Anterior cingulate cortex (tissue), 58 donors: Measurements from ENCODE around the gene SLC25A42.
"Not testable (repeated sequence)": the region's sequence is repeated elsewhere in the genome, so short reads cannot be mapped to it uniquely, and the experiment has no call there.

Source experiments
- DNase-seq, 58 donors: peaks; one replicate each; lab custom pipeline; 2025; lab: John Stamatoyannopoulos, UW

Gene SLC25A42

DNA sequence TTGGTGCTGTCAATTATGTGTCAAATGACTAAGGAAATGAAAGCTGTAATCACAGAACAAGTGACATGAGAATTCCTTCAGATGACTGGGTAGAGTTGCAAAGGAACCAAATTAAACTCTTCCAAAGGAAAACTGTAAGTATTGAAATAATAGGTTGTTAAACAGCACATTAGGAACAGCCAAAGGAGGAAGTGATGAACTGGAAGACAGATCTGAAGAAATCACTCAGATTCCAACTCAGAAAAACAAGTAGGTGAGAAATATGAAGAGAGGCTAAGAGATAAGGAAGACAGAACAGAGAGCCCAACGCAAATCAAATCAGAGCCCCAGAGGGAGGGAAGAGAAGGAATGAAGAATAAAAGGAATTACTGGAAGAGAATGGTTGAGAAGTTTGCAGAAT, 59.1 kb downstream of the SLC25A42 start:
- no peak for DNase-seq

DNA sequence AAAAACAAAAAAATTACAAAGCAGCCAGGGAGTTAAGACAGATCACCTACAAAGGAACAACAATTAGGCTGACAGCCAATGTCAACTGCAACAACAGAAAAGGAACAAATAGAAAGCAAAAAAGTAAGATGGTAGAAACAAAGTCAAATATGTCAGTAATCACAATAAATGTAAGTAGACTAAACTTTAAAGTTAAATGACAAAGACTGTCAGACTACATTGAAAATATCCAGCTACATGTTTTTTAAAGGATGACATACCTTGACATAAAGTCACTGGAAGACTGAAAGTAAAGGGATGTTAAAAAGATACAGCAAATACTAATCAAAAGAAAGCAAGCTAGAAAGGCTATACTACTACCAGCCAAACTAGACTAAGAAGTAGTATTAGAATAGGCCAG, 59.6 kb downstream of the SLC25A42 start:
- no peak for DNase-seq

DNA sequence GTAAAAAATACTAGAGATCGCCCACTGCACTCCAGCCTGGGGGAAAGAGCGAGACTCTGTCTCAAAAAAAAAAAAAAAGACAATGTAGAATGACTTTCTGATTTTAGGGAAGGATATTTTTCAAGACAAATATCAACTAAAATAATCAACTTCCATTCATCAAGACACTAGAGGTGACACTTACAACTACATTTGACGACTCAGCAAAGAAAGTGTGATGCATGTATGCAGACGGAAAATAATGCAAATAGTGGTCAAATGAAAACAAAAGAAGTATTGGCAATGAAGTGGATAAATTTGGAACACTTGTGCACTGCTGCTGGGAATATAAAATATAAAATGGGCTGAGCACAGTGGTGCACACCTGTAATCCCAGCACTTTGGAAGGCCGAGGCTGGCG, 62.3 kb downstream of the SLC25A42 start:
- no peak for DNase-seq

DNA sequence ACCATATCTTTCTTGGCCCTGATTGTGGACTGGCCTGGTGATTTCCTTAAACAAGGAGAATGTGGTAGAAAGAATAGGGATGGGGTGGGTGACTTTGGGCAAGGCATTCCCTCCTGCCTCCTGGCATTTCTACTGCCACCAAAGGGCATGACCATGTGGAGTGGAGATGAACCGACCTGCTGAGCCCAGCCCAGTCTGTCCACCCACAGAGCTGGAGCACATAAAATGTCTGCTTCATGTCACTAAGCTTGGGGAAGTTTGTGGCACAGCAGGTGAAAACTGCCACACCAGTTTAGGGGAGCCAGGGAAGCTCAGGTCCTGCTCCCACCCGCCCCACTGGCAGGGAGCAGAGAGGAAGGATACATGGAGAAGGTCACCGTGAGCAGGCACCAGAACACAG, 68.2 kb downstream of the SLC25A42 start:
- DNase-seq, result no peak

DNA sequence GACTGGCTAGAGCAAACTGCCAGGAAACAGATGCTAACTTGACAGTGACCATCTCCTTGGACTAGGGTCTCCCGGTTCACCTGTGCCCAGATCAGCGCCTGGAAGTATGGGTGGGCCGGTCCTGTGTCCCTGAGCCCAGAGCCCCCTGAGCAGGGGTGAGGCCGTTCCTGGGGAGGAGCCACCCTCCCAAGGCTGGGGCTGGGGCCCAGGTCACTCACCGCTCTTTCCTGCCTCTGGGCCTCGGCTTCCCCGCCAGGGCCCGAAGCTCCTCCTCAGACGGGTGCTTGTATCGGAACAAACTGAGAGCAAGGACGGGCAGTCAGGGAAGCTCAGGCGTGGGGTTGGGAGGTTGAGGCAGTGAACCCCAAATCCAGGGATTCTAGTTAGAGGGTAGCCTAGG, 69.1 kb downstream of the SLC25A42 start:
- no peak for DNase-seq

DNA sequence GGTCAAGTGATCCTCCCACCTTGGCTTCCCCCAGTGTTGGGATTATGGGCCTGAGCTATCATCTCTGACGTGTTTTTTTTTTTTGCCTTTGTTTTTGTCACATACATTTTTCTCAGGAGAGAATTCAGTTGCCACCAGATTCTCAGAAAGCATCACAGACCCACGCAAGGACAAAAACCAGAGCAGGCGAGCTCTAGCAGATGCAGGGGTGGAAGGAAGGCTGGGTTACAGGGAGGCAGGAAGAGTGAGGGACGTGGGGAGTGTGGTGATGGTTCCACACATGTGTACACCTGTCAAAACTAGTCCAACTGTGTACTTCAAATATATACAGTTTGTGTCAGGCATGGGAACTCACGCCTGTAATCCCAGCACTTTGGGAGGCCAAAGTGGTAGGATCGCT, 70.2 kb downstream of the SLC25A42 start:
- DNase-seq, result peak in 6 of 58 donors; percentile 3 to 23 (median 10)

DNA sequence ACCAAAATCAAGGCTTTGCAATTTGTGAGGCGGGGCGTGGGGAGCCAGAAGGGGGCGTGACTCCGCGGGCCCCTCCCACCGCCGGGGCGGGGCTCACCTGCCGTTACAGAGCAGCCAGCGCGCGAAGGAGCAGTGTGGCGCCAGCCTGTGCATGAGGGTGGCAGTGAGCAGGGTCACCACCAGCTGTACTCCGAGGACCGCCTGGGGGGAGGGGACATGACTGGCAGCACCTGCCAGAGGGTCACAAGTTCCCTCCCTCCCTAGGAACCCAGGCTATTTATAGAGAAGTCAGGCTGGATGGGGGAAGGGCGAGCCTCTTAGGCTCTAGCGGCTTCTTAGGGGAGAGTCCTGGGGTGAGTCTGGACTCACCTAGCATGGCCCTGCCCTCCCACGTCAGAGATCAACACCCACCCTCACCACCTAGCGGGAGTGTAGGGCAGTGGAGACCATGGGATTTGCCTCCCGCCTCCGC, 70.9 kb downstream of the SLC25A42 start:
- peak in 1 of 58 donors; percentile 41 for DNase-seq

DNA sequence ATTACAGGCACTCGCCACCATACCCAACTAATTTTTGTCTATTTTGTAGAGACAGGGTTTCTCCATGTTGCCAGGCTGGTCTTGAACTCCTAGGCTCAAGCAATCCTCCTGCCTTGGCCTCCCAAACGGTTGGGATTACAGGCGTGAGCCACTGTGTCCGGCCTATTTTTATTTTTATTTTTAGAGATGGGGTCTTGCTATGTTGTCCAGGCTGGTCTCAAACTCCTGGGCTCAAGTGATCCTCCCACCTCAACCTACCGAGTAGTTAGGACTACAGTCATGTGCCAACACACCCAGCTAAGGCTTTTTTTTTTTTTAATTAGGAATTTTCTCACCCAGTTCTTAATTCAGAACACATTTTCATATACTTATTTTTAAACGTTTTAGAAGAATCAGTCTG, 71.9 kb downstream of the SLC25A42 start:
- not testable (repeated sequence) for DNase-seq

DNA sequence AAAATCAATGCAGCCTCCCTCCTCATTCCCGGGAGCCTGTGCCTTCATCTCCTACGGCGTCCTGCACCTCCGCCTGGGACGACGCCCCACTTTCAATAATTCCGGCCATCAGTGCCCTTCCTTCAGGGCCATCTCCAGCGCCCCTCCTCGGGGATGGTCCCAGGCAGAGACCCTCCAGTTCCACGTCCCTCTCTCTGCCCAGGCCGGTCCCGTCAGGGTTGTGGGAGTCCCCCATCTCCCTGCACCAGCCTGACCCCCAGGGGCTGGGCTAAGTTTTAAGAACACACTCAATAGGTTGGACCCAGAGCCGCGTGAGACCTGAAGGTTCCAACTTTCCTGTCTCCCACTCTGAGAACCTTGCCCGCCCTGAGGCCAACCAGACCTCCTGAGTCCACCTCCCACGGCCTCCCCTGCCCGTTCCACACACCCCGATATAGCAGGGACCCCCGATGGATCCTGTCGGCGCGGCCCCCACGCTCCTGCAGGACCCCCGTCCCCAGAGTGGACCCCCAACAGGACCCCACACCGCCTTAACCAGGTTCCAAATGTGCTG, 73.8 kb downstream of the SLC25A42 start:
- DNase-seq, result peak in 2 of 58 donors; percentile 6 to 35

DNA sequence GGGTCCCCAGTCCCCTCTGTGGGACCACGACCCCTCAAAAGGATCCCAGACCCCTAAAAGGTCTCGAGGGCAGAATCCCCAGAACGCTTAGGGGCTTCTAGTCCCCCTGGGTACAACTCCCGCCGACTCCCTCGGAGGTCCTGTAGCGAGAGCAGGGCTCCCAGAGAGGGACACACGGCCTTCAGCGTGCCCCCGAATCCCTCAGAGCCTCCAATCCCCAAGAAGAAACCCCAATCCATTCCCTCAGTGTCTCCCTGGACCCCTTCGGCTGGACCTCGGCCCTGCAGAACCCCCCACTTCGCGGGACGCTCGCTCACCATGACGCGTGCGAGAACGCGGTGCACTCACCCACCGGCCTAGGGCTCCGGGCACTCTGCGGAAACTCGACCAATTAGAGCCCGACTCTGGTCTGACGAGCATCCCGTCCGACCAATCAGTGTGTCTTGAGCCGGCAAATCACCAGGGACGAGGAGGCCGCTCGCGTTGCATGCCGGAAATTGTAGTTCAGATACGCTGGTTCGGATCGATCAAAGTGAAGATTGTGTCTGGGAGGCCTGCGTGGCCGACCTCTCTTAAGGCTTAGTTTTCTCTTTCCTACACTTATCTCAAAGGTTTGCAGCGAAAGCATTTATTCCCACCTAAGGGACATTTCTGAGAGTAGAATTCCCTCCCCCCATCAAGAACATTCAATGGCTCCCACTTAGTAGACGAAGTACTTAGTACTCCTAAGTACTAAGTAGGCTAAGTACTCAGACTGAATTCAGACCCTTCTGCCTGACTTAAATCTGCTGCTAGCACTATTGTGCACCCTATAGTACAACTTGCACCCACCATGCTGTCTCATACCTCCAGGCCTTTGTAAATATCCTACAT, 74.6 kb downstream of the SLC25A42 start, which contains the start of gene TMEM161A:
Gene TMEM161A (minus strand): TSS at position 370 of the 873 bp plus-strand sequence. CDS start 50 bp downstream, at position 320.
- peak; percentile 69 to 97 (median 92) for DNase-seq

DNA sequence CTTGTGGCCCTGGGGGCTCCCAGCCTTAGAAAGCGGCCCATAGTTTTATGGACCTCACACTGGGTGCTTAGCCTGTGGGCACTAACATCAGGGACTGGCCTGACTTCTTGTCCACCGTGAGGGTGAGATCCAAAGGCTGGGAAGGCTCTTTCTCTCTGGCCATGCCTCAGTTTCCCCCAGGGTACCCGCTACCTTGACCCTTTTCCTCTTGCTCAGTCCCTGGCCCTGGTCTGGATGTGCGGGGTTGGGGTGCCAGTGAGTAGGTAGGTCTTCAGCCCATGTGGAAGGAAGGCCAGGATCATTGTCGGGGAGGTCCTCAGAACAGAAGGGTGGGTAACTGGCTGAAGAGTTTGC, 76.1 kb downstream of the SLC25A42 start:
- DNase-seq, result no peak

DNA sequence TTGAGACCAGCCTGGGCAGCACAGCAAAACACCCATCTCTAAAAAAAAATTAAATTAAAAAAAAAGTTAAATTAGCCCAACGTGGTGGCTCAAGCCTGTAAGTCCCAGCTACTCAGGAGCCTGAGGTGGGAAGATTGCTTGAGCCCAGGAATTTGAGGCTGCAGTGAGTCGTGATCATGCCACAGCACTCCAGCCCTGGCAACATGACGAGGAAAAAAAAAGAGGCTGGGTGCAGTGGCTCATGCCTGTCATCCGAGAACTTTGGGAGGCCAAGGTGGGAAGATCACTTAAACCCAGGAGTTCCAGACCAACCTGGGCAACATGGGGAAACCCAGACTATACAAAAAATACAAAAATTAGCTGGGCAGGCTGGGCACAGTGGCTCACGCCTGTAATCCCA, 76.7 kb downstream of the SLC25A42 start:
- no peak for DNase-seq

DNA sequence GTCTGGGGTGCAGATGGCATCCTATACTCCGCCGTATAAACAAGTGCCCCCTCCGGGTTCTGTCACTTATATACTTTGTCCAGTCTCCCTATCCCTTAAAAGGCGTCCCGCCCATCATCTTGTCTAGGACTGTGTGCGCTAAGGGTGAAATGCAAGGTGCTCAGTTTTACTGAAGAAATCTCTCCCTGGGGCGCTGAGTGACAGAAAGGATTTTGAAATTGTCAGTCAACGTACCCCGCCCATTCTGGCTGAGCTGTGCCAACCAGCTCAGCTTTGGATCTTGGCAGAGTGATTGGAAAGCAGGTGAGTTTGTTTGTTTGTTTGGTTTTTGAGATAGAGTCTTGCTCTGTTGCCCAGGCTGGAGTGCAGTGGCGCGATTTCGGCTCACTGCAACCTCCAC, 78.6 kb downstream of the SLC25A42 start:
- DNase-seq, result no peak

DNA sequence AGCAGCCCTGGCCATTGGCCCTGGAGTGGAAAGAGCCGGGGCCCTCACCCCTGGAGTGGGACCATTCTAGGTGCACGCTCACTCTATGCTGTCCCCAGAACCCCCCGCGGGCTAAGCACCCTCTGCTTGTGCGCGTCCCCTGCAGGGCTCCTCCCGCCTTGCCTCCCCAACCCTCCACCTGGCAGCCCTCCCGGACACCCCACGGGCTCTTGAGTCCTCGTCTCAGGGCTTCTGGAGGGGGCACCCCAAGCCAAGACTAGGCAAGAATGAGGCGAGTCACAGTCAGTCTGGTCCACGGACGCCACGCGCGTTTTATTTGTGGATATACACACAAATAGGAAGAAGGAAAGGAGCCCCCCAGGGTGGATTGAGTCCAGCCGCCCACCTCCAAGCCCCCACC, 81.5 kb downstream of the SLC25A42 start:
- DNase-seq, result no peak

DNA sequence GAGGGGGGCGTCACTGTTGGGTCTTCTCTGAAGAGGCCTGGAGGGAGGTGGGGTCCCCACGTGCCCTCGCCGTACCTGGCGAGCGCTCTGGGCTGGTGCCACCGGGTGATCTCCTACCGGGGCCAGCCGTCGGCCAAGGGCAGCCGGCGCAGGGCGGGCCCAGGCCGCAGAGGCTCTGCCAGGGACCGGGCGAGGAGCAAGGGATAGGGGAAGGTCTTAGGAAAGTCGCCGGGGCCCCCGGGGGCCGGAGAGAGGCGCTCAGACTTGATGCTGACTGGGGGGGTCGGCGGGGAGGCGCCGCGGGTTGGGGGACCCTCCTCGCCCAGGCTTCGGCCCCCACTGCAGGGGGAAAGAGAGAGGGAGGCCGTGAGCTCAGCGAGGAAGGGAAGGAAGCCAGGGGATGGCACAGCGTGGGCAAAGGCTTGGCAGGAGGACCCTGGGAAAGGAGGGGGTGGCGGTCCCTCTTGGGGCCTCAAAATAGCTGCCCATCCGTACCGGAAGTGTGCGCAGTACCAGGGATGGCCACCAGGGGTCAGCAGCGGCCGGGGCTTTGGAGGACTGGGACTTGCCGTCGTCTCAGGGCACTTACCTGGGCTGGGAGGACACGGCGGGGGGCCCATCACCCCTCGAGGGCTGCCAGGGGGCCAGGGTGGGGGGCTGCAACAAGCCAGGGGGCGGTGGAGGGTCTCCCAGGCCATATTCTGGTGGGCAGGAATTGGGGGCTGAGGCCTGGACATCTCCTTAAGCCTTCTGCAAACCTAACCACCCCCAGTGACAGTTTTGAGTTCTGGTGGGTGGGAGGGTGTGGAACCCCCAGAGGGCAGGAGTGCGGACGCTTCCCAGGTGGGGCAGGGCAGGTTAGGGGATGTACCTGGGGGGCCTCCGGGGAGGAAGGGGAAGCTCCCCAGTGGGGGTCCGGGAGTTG, 82.2 kb downstream of the SLC25A42 start:
- peak in 54 of 58 donors; percentile 4 to 89 (median 38) for DNase-seq

DNA sequence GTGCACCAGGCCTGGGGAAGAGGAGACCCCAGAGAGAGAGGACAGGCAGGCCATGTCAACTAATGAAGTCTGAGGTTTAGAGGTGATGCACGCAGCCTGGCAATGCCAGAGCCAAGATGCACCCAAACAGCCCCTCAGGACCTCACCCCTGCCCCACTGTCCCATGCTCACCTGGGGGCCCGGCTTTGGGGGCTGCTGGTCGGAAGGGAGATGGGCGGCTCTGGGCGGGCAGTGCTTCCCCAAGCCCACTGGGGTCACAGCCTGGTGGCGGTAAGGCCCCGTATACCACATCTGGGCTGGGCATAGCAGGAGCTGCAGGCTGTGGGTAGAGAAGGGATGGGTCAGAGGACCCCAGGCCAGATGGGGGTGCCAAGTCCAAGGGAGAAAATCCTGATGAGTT, 83.1 kb downstream of the SLC25A42 start:
- DNase-seq, result no peak

DNA sequence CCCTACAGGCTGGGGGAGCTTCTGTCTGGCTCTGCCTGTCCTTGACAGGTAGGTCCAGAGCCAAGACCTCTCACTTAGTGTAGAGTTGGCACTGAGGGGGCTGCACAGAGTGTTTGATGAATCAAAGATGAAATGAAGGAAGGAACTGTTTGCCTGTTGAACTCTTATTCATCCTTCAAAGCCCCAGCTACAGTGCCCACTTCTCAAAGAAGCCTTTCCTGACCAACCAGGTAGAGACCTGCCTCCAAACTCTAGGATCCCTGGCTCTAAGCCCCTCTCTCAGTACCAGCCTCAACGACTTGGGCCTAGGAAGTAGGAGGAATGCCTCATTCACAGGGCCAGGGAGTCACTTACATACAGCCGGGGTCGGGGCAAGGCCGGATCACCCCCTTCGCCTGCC, 83.5 kb downstream of the SLC25A42 start:
- no peak for DNase-seq

DNA sequence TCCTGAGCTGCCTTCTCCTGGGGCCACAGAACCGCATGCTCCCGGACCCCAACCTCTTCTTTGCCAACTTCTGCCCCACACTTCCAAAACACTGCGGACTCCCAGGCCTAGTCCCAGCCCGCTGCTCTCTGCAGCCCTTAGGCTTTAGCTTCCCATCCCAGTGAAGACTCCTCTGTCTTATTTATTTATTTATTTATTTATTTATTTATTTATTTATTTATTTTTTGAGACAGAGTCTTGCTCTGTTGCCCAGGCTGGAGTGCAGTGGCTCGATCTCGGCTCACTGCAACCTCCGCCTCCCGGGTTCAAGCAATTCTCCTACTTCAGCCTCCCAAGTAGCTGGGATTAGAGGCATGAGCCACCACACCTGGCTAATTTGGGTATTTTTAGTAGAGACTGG, 84.7 kb downstream of the SLC25A42 start:
- not testable (repeated sequence) for DNase-seq

DNA sequence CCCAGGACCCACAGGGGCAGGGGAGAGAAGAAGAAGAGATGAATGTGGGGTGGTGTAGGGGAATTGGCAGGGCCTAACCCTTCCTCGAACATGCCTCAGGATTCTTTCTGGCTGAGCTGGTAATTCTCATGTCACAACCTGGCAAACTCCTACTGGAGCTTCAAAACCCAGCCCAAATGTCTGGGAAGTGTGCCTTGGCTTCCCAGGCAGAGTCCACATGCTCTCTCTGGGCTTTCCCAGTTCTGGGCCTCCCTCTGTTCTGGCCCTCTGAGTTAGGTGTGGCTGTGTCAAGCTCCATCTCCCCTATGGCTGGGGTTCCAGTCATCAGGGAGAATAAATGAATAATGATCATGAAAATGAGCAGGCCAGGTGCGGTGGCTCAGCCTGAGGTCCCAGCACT, 85.6 kb downstream of the SLC25A42 start:
- DNase-seq, result no peak

DNA sequence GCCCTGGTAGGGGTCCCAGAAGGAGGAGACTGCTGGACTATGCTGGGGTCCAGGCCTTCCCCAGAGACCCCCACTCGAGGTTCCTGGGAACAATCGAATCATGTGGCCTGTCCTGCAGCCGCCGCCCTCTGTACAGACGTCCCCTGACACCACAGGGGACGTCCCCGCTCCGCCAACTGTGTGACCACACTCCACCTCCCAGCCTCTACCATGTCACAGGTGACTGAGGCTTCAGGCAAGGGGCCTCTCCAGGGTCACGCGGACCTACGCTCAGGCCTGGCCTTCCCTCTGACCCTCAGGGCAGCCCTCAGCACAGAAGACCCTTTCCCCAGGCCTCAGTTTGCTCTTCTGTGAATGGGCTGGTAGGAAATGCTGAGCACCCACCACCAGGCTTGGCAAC, 87.6 kb downstream of the SLC25A42 start:
- DNase-seq, result no peak
